Measurements from ENCODE around the gene SP100.

SP100 gene

DNA sequence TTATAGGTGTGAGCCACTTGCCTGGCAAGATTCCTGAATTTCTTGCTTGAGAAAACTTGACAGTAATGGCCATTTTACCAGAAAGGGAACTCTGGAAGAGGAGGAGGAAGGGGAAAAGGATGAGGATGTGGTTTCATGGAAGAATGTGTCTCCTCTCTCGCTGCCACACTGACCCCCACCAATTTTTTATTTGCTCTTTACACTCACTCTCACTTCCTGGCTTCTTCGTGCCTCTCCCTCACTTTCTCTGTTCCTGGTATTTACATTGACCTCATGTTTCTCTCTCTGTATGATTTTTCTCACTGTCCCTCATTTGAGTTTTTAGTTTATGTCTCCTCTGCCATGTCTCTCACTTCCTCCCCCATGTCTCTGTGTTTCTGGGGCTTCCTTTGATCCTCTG lies 162.1 kb downstream of the SP100 start:
- no peak for DNase-seq
- in situ Hi-C loops (cut with HindIII; ENCODE audit: low pct_ligation_motif_present, low pct_unique_long_range_greater_than_20kb, low sequenced_read_pairs), result no loop called here

DNA sequence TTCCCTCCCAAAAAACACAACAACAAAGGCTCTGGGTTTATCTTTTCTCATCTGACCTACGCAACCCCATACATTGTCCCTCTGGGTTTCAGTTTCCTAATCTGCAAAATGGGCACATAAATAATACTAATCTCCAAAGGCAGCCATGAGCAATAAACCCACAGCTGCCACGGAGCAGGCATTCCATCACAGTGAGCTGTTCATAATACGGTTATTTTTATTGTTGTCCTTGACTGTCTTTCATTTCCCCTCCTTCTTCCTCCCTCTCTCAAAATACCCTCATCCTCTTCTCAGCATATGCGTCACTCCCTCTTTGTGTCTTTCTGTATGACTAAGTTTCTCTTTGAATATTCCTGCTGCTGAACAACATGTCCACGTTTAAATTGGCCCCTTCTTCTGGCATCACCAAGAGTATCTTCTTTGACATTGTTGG lies 166.9 kb downstream of the SP100 start:
- in situ Hi-C loops (cut with HindIII; ENCODE audit: low pct_ligation_motif_present, low pct_unique_long_range_greater_than_20kb, low sequenced_read_pairs), result no loop called here

DNA sequence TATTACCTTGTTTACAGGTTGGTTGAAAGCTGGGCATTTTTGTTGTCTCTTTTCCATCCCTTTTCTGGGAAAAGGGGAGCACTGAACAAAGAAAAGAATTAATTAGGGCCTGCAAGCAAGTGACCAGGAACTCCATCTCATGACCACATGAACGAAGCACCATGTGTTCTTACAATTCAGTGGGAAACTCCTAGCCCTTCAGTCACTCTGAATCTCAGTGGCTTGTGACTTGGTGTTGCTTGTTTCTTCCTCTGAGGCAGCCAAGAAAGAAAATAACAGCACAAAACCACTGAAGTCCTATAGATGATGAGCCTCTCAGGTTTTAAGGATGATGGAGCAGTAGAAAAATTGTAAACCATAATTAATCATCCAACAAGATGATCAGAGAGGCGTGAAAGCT lies 167.6 kb downstream of the SP100 start:
- no peak for DNase-seq
- in situ Hi-C loops (cut with HindIII; ENCODE audit: low pct_ligation_motif_present, low pct_unique_long_range_greater_than_20kb, low sequenced_read_pairs), result no loop called here

More for the DNA sequence above, 166.9 kb downstream of the SP100 start:
- DNase-seq, result no peak

DNA sequence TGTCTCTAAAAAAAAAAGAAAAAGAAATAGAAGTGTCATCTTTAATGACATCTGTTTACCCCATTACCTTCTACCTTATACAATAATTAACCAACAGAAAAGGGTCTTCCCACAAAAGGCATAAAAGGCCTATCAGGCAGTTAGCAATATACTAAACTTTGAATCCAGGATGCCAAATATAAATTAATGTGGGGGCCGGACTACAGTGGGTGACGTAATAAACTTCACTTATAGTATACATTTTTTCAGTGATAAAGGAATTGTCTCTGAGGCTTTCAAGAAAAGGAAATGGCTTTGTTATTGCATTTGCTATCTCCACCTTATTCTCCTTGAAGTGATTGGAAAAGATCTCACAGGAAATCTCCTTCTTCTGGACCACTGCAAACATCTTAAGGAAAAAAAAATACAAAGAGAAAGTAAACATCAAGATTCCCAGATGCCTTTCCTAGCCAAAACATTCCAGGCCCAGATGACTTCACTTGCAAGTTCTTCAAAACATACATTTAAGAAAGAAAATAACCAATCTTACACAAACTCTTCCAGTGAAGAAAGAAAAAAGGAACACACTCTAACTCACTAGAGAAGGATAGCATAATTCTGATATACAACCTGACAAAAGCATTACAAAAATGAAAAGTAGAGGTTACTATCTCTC lies 170.5 kb downstream of the SP100 start:
- DNase-seq, result no peak
- in situ Hi-C loops (cut with HindIII; ENCODE audit: low pct_ligation_motif_present, low pct_unique_long_range_greater_than_20kb, low sequenced_read_pairs), result no loop called here

DNA sequence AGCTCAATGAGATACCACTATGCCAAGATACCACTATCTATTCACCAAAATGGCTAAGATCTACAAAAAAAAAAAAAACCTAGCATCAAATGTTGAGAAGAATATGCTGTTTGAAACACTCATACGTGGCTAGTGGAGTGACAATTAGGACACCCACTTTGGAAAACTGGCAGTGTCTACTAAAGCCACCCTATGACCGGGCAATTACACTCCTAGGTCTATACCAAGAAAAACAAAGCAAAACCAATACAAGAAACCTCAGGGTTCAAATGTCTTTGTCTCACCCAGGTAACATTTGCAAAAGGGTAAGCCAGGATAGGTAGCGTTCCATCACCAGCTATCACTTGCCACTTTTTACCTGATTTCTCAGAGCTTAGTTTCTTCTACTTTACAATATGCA lies 173.0 kb downstream of the SP100 start:
- in situ Hi-C loops (cut with HindIII; ENCODE audit: low pct_ligation_motif_present, low pct_unique_long_range_greater_than_20kb, low sequenced_read_pairs), result no loop called here
- DNase-seq, result no peak

DNA sequence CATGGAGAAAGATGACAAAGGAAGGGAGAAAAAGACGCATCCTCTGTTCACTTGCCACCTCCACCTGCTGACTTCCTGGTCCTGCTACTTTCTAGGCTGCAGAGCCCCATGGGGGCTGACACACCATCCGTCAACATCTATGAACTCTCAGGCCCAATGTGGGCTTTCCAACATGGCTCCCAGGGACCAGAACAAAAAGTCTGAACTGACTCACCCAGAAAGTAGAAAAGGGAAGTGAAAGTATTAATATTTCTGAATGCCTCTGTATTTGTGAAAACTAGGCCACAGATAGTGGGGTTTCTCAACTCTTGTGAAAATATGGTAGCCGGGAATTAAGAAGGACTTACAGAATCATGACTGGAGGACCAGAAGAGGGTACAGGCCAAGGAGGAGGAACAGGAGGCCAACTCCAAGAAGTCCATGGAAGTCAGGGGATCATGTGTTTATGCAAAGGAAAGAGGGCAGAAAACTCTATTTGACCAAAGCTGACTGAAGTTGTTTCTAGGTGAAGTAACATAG lies 173.6 kb downstream of the SP100 start:
- DNase-seq, result no peak
- in situ Hi-C loops (cut with HindIII; ENCODE audit: low pct_ligation_motif_present, low pct_unique_long_range_greater_than_20kb, low sequenced_read_pairs), result no loop called here

DNA sequence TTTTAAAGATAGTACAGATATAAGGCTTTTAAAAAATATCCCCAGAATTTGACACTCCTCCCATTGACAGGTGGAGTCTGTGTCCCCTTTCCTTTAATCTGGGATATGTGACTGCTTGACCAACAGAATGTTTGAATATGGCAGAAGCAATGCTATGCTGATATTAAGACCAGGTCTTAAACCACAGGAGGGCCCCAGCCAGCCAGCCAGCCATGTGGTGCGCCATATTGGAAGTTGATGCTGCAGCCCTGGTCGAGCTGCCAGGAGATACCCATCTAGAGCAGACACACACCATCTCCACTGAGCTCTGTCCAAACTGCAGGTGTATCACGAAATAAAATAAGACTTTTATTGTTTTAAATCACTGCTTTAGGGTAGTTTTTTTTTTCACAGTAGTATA lies 174.3 kb downstream of the SP100 start:
- in situ Hi-C loops (cut with HindIII; ENCODE audit: low pct_ligation_motif_present, low pct_unique_long_range_greater_than_20kb, low sequenced_read_pairs), result no loop called here
- no peak for DNase-seq

DNA sequence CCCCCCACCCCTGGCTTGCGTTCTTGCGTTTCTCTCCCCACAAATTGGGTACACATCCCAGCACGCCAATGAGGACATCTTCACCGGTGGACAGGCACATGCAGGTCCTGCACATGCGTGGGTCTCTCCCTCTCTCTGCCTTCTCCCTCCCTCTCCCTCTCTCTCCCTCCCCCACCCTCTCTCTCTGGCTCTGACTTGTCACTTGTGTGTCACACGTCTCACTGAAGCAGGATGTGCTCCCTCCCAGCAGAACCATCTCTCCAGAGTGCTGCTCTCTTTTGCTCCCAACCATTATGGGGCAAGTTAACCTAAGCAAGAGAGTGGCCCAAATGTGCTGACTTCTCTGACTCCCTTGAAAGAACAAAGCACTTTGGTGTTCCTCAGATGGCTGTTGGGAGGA lies 175.8 kb downstream of the SP100 start:
- in situ Hi-C loops (cut with HindIII; ENCODE audit: low pct_ligation_motif_present, low pct_unique_long_range_greater_than_20kb, low sequenced_read_pairs), result no loop called here
- DNase-seq, result no peak

DNA sequence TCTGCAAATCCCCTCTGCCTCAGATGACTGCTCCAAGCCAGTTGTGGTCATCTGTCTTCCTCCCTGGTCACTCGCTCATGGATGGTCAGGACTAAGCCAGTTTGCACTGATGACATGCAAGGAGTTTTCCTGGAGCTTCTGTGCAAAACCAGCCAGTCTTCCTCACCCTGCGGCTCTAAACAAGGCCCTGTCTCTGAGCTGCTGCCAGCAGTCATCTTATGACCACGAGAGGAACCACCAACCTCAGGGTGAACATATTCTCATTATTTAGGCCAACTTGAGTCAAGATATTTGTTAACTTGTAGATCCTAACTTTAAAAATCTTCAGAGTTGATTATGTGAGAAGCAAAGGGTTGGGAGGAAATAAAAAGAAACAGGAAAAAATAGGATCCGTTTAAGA lies 176.8 kb downstream of the SP100 start:
- in situ Hi-C loops (cut with HindIII; ENCODE audit: low pct_ligation_motif_present, low pct_unique_long_range_greater_than_20kb, low sequenced_read_pairs), result no loop called here
- no peak for DNase-seq

Data from ACHN (cell line).